ENCODE measurements around the gene PTGFR.
A peak's percentile ranks its signal among the peaks of the same experiment; 100 is the strongest.

Gene PTGFR

DNA sequence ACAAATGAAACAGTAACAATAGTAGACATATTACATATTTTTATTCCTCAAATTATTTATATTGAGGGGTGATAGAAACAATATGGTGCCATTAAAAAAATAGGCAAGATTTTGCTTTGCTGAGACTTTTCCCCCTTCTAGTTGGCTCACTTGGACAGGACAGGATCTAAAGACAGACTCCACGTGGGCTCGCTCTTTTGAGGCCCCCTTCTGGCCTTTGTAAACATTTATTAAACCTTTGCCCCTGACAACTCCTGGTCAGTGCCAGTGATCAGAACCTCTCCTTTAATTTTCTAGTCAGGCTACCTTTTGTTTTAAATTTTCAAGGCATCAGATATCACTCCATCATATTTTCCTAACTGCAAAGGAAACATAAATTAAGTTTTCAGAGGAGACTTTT, 79.8 kb downstream of the PTGFR start:
- no peak for DNase-seq (ENCODE audit: low read depth)
- no peak overlapping the region for H3K4me3 ChIP-seq (ENCODE audit: low read length)
- TF ChIP-seq, protein P1, sequence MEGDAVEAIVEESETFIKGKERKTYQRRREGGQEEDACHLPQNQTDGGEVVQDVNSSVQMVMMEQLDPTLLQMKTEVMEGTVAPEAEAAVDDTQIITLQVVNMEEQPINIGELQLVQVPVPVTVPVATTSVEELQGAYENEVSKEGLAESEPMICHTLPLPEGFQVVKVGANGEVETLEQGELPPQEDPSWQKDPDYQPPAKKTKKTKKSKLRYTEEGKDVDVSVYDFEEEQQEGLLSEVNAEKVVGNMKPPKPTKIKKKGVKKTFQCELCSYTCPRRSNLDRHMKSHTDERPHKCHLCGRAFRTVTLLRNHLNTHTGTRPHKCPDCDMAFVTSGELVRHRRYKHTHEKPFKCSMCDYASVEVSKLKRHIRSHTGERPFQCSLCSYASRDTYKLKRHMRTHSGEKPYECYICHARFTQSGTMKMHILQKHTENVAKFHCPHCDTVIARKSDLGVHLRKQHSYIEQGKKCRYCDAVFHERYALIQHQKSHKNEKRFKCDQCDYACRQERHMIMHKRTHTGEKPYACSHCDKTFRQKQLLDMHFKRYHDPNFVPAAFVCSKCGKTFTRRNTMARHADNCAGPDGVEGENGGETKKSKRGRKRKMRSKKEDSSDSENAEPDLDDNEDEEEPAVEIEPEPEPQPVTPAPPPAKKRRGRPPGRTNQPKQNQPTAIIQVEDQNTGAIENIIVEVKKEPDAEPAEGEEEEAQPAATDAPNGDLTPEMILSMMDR (conservative IDR thresholded peaks at IDR 0.05; ENCODE audit: low read length), result no peak

DNA sequence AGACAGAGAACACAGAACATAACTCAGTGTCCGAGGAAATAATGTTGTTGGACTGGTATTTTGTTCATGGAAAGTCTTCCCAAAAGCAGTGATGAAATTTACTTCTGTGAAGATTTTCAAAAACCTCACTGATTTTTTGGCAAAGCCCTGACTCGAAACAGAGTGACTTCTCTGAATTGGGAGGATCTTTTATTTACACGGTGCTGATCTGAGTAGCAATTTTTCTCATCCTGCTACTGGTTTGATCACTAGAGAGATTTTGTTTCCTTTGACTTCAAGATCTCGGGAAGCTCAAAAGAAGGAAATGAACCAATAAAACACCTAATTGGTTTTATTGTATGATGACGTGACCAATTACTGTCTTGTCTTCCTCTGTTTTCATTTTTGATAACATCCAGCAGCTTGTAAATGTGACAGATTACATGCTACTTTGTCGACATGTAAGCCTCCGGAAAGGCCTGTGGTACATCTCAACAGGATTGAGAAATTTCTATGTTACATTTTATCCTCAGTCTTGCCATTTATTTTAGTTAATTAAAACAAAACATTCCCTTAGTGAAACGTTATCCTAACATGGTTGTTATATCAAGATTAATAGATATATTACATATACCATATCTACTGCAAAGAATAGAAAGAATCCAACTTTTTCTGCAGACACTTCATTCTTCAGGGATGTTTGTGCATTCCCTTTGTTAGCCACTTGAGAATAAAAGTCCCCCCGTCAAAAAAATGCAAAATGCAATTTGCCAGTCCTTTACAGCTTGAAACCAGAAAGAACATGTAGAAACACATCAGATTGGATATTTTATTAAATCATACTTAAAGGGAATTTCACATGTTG, 86.7 kb downstream of the PTGFR start:
- DNase-seq (ENCODE audit: low read depth), result peak; percentile 59
- H3K4me3 ChIP-seq (ENCODE audit: low read length), result no peak overlapping the region
- TF ChIP-seq, protein P1 (conservative IDR thresholded peaks at IDR 0.05; ENCODE audit: low read length), result no peak

DNA sequence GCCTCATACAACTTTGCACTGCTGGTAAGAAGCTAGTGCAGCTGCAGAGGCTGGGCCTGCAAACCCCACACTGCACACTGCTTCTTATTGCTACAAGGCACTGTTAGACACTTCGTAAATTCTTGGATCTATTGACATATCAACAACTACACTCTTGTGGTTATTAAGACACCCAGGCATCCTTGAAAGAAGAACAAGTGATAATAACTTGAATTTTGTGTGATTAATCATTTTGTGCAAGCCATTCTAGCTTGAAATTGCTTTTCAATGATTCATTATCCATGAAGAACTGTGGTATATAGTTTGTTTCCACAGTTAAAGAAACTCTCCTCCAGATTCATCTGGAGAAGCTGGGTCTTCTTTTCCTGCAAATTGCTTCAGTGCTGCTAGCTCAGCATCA, 95.8 kb downstream of the PTGFR start:
- TF ChIP-seq, protein P1 (conservative IDR thresholded peaks at IDR 0.05; ENCODE audit: low read length), result no peak
- peak; percentile 87 for DNase-seq (ENCODE audit: low read depth)
- no peak overlapping the region for H3K4me3 ChIP-seq (ENCODE audit: low read length)

DNA sequence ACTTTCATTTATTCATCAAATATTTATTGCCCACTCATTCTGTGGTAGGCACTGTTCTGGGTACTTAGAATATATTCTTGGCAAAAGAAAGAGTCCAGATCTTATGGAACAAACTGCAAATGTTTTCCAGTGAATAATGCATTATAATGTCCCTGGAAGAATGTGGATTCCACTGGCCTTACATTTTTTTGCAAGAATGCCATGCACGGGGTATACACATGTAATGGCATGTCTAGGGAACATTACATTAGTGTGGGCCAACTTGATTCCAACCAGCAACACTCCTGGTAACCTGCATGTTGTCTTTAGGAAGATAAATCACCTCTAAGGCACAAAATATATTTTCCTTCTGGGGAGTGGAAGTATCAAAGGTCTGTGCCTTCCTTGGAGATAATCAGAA, 96.4 kb downstream of the PTGFR start:
- TF ChIP-seq, protein P1 (conservative IDR thresholded peaks at IDR 0.05; ENCODE audit: low read length), result no peak
- no peak overlapping the region for H3K4me3 ChIP-seq (ENCODE audit: low read length)
- DNase-seq (ENCODE audit: low read depth), result peak; percentile 25
